Fibroblast of skin of abdomen (primary cell): ENCODE measurements around the gene TYROBP.

Experiments used
- DNase-seq: peaks from one replicate; pipeline ENCODE4 v3.0.0-alpha.2; 2013

The TYROBP gene

GRCh38 chr19:35870124-35870736, 37.9 kb downstream of the TYROBP start:
- peak; percentile 24 for DNase-seq

- peak; percentile 55 for DNase-seq
Observed at GRCh38 chr19:35869327-35870123, 38.6 kb downstream of the TYROBP start.

DNA sequence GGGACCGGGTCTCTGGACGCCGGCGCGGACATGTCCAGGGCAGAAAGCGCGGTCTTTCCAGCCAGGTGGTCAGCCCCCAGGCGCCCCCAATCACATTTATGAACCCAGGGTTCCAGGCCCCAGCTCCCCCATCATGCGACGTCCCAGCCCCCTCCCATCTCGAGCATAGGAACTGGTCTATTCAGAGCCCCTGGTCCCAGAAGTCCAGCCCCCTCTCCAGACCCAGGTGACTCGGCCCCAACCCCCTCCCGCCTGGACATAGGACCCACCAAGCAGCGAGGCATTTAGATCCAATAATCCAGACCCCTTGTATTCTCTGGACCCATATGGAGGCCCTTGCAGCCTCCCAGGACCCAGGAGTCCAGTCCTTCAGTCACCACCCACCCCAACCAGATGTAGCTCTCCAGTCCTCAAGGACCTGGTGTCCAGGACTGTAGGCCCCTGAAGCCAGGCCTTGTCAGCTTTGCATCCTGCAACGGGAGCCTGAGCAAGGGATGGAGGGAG, 39.2 kb downstream of the TYROBP start:
- no peak for DNase-seq

GRCh38 chr19:35868172-35868822, 39.8 kb downstream of the TYROBP start, which contains the start of gene APLP1:
APLP1 (plus strand) TSS chr19:35868574; CDS start chr19:35868637, 63 bp downstream.
- peak; percentile 17 for DNase-seq

DNA sequence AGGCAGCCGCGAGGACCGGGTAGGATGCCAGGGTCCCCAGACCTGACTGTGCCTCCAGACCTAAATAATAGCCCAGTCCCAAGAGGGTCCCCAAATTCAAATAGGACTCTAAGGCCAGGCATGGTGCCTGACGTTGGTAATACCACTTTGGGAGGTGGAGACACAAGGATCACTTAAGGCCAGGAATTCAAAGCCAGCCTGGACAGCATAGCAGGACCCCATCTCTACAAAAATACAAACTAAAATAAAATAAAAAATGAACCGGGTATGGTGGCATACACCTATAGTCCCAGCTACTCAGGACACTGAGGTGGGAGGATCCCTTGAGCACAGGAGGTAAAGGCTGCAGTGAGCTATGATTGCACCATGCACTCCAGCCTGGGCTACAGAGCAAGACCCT, 45.1 kb downstream of the TYROBP start:
- no peak for DNase-seq

- DNase-seq, result no peak
Observed at GRCh38 chr19:35862528-35862927, 45.6 kb downstream of the TYROBP start.

DNA sequence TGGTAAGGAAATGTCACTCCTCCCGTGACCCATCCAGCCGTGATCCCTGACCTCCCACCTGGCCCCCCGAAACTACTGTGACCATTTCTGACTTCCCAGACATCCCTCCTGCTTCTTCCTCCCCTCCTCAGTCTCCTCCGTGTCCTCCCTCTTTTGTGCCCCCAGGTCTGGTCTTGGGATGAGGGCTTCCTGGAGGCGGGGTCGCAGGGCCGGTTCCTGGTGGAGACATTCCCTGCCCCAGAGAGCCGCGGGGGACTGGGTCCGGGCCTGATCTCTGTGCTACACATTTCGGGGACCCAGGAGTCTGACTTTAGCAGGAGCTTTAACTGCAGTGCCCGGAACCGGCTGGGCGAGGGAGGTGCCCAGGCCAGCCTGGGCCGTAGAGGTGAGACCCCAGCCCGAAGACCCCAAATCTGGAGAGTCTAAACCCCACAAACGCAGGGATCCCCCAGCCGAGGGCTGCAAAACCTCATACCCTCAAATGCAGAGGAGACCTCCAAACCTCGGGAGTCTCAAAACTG, 46.4 kb downstream of the TYROBP start:
- no peak for DNase-seq

- no peak for DNase-seq
Observed at GRCh38 chr19:35860818-35861639, 47.1 kb downstream of the TYROBP start.

DNA sequence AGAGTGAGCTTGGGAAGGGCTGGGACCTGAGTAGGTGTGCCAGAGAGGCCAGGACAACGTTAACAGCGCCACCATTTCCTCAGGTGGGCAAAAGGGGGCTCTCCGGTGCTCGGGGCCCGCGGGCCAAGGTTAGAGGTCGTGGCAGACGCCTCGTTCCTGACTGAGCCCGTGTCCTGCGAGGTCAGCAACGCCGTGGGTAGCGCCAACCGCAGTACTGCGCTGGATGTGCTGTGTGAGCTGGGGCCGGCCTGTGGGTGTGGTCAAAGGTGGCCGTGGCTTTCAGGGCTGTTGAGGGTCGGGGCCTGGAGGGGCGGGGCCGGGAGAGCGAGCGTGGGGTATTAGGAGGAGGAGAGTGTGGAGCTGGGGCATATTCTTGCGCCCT, 47.7 kb downstream of the TYROBP start:
- DNase-seq, result no peak

DNA sequence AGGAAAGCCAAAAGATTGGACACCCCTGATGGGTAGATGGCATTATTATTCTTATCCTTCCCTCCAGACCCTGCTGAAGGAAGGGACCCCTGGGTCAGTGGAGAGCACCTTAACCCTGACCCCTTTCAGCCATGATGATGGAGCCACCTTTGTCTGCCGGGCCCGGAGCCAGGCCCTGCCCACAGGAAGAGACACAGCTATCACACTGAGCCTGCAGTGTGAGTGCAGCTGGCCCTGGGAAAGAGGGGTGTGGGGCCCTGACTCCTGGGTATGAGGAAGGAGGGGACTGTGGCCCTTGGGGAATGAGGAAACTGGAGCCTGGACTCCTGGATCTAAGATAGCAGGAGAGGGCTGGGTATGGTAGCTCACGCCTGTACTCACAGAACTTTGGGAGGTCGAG, 48.7 kb downstream of the TYROBP start:
- no peak for DNase-seq

DNA sequence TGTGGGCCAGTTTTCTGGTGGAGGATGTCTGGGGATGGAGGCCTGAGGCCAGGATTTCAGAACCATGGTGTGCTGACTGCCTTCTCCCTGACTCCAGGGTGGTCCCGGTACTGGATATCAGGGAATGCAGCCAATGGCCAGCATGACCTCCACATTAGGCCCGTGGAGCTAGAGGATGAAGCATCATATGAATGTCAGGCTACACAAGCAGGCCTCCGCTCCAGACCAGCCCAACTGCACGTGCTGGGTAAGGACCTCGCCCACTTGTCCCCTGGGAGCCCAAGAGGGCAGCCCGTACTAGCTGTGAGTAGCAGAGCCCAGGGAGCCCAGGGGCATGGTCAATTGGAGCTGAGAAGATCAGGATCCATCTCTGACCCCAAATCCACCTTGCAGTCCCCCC, 49.8 kb downstream of the TYROBP start:
- no peak for DNase-seq

DNA sequence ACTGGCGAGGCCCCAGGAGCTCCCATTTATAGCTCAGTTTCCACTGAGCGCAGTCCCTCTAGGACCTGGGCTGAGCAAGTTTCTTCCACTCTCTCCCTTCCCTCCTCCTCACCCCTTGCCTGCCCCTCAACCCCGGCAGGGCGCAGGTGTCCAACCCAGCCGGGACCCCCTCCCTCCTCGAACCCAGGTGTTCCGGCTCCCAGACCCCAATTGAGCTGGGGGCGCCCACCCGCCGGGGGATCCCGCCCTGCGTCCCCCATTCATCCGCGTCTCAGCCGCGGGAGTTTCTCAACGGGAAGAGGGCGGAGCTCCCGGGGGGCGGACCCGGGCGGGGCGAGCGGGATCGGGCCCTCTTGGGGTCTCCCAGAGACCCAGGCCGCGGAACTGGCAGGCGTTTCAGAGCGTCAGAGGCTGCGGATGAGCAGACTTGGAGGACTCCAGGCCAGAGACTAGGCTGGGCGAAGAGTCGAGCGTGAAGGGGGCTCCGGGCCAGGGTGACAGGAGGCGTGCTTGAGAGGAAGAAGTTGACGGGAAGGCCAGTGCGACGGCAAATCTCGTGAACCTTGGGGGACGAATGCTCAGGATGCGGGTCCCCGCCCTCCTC, 51.4 kb downstream of the TYROBP start, which contains the start of gene KIRREL2:
TSS of gene KIRREL2 (plus strand) at position 366 of the 604 bp plus-strand sequence. CDS start at position 575, 209 bp downstream.
- no peak for DNase-seq
